ENCODE measurements around the gene LMBRD2. TPM values are rescaled to one million over a fixed set of nuclear protein-coding genes. Genes with fewer than 3 reads are reported as not detected.
"Not testable (repeated sequence)": the region's sequence is repeated elsewhere in the genome, so short reads cannot be mapped to it uniquely, and the experiment has no call there.

Gene LMBRD2
- total and polyA plus RNA-seq, 11 donors = 2.6 to 18.2 (median 13.8) TPM

- intact Hi-C loops (cut with DNase I) = no loop called here
- H3K36me3 ChIP-seq = peaks cover 0 to 60% (median 40%) of the 10 kb centered on the region in 9 donors
- TF ChIP-seq, protein P1, sequence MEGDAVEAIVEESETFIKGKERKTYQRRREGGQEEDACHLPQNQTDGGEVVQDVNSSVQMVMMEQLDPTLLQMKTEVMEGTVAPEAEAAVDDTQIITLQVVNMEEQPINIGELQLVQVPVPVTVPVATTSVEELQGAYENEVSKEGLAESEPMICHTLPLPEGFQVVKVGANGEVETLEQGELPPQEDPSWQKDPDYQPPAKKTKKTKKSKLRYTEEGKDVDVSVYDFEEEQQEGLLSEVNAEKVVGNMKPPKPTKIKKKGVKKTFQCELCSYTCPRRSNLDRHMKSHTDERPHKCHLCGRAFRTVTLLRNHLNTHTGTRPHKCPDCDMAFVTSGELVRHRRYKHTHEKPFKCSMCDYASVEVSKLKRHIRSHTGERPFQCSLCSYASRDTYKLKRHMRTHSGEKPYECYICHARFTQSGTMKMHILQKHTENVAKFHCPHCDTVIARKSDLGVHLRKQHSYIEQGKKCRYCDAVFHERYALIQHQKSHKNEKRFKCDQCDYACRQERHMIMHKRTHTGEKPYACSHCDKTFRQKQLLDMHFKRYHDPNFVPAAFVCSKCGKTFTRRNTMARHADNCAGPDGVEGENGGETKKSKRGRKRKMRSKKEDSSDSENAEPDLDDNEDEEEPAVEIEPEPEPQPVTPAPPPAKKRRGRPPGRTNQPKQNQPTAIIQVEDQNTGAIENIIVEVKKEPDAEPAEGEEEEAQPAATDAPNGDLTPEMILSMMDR (IDR thresholded peaks at IDR 0.05) = no peak
- no peak for TF ChIP-seq POLR2A (IDR thresholded peaks at IDR 0.05)
- no peaks in the 10 kb centered on the region for H3K27me3 ChIP-seq
- H3K4me1 ChIP-seq = no peaks in the 10 kb centered on the region
- DNase-seq = no peak
- 89 to 98% (median 97%) methylated on average over 7 of the region's 7 CpGs for WGBS, 4 donors
- no peak overlapping the region for H3K27ac ChIP-seq
- no peak overlapping the region for H3K4me3 ChIP-seq
- ATAC-seq = peak in 2 of 4 donors; percentile 22 to 45
- no peaks in the 10 kb centered on the region for H3K9me3 ChIP-seq
Observed at GRCh38 chr5:36138900-36139683, 12.6 kb downstream of the LMBRD2 start.

- H3K27ac ChIP-seq = no peak overlapping the region
- TF ChIP-seq, protein P1 (IDR thresholded peaks at IDR 0.05) = no peak
- TF ChIP-seq POLR2A (IDR thresholded peaks at IDR 0.05) = no peak
- peaks cover 0 to 55% (median 28%) of the 10 kb centered on the region in 9 donors for H3K36me3 ChIP-seq
- DNase-seq = no peak
- no peaks in the 10 kb centered on the region for H3K27me3 ChIP-seq
- no peaks in the 10 kb centered on the region for H3K4me1 ChIP-seq
- intact Hi-C loops (cut with DNase I) = no loop called here
- H3K4me3 ChIP-seq = no peak overlapping the region
- H3K9me3 ChIP-seq = no peaks in the 10 kb centered on the region
- ATAC-seq = no peak
Observed at GRCh38 chr5:36136581-36136980, 15.1 kb downstream of the LMBRD2 start.

DNA sequence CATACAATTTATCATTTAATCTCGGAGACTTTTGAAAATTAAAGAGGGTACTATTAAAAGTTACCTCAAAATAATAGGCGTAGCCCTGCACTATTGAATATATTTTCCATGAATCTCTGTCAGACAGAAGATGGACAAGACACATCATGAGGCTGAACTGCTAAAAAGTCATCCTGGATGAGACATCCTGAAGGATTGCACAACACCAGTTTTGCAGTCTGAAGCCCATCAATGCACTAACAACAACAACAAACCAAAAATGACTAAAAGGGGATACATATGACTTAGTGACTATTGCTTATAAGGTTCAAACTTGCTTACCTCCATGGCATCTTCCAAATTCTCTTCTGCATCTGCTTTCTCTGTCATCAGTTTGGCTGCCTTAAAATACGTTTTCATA, 15.7 kb downstream of the LMBRD2 start:
- intact Hi-C loops (cut with DNase I) = no loop called here
- no peaks in the 10 kb centered on the region for H3K4me1 ChIP-seq
- TF ChIP-seq, protein P1 (IDR thresholded peaks at IDR 0.05) = no peak
- TF ChIP-seq POLR2A (IDR thresholded peaks at IDR 0.05) = no peak
- H3K27ac ChIP-seq = no peak overlapping the region
- 94 to 96% (median 96%) methylated on average over 3 of the region's 3 CpGs for WGBS, 4 donors
- no peaks in the 10 kb centered on the region for H3K27me3 ChIP-seq
- peaks cover 0 to 49% (median 23%) of the 10 kb centered on the region in 9 donors for H3K36me3 ChIP-seq
- H3K9me3 ChIP-seq = peaks cover 0 to 3% (median 0%) of the 10 kb centered on the region in 12 donors
- ATAC-seq = no peak
- no peak for DNase-seq
- H3K4me3 ChIP-seq = no peak overlapping the region

DNA sequence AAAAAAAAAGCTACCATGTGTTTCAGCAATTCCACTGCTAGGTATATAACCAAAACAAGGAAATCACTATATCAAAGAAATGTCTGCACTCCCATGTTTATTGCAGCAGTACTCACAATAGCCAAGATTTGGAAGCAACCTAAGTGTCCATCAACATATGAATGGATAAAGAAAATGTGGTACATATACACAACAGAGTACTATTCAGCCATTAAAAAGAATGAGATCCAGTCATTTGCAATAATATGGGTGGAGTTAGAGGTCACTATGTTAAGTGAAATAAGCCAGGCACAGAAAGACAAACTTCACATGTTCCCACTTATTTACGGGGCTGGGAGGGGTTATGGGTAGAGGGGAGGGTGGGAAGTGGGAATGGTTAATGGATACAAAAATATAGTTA, 18.7 kb downstream of the LMBRD2 start:
- H3K27me3 ChIP-seq; intact Hi-C loops (cut with DNase I): not testable (repeated sequence)
- H3K36me3 ChIP-seq = peaks cover 0 to 51% (median 19%) of the 10 kb centered on the region in 9 donors

DNA sequence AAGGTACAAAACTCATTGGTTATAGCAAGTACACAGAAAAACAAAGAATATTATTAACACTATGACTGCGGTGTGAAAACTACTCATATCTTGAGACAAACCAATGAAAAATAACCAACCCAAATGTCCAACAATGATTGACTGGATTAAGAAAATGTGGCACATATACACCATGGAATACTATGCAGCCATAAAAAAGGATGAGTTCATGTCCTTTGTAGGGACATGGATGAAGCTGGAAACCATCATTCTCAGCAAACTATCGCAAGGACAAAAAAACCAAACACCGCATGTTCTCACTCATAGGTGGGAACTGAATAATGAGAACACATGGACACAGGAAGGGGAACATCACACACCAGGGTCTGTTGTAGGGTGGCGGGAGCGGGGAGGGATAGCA, 22.0 kb downstream of the LMBRD2 start:
- H3K27me3 ChIP-seq; H3K4me1 ChIP-seq; DNase-seq; ATAC-seq; intact Hi-C loops (cut with DNase I); H3K4me3 ChIP-seq; H3K27ac ChIP-seq: not testable (repeated sequence)
- Histone ChIP-seq H3K36me3 (peaks cover 0 to 34% (median 11%) of the 10 kb centered on the region in 9 donors), H3K9me3 (peaks cover 0 to 18% (median 8%) of the 10 kb centered on the region in 12 donors)
- 95 to 100% (median 98%) methylated on average over 4 to 5 of the region's 5 CpGs for WGBS, 4 donors

More for the DNA sequence above, 18.7 kb downstream of the LMBRD2 start:
- H3K4me3 ChIP-seq, ATAC-seq, H3K4me1 ChIP-seq, DNase-seq, H3K27ac ChIP-seq: not testable (repeated sequence)
- 94 to 100% (median 98%) methylated on average over 1 of the region's 1 CpG for WGBS, 4 donors
- peaks cover 0 to 18% (median 8%) of the 10 kb centered on the region in 12 donors for H3K9me3 ChIP-seq
